Measurements from ENCODE around the gene PTPN23.

DNA sequence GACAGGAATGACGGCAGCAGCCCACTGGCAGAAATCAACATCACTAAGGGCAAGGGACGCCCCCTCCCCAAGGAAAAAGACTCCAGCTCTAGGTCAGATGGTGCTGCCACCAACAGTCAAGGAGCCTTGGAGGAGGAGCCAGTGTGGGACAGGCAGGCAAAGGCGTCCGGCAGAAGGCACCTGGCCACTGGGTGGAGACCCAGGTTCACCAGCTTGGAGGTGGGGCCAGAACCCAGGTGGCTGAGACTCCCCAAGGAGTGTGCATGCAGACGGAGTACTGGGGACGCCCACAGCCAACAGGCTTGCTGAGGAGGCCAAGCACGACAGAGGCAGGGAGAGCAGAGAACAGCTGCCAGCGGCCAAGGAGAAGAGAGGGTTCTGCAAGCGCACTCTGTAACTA, 35.2 kb downstream of the PTPN23 start:
- TF ChIP-seq CTCF (conservative IDR thresholded peaks at IDR 0.05; ENCODE audit: low read length), result no peak
- no peak for TF ChIP-seq EZH2phosphoT487 (IDR thresholded peaks at IDR 0.05; ENCODE audit: borderline replicate concordance, low read depth, low read length)
